GM10266 (cell line): ENCODE data around the gene KLK3.
"Not testable (repeated sequence)": the region's sequence is repeated elsewhere in the genome, so short reads cannot be mapped to it uniquely, and the experiment has no call there.

Experiments used
- DNase-seq: peaks from one replicate; pipeline ENCODE4 v3.0.0; 2012; ENCODE audit errors: extremely low spot score
- CTCF ChIP-seq: IDR thresholded peaks from 2 replicates; pipeline ENCODE4 v1.5.1; 2012; ENCODE audit warnings: mild to moderate bottlenecking, low read depth; ENCODE audit not compliant: control insufficient read depth, insufficient read depth; ENCODE audit errors: missing control alignments

The KLK3 gene

GRCh38 chr19:50854636-50855410 is at the start of gene KLK3:
TSS of gene KLK3 (plus strand) at chr19:50854915. CDS start at chr19:50854956, 41 bp downstream.
- no peak for TF ChIP-seq CTCF
- no peak for DNase-seq

GRCh38 chr19:50808856-50809255 is 45.9 kb upstream of the KLK3 start:
- DNase-seq, result no peak
- TF ChIP-seq CTCF, result no peak

- DNase-seq, result not testable (repeated sequence)
Measured at GRCh38 chr19:50811622-50812238, 43.0 kb upstream of the KLK3 start.

- TF ChIP-seq CTCF, result no peak
Measured at GRCh38 chr19:50812474-50812873, 42.2 kb upstream of the KLK3 start.

GRCh38 chr19:50814883-50815282 is 39.8 kb upstream of the KLK3 start:
- no peak for DNase-seq

More at GRCh38 chr19:50812474-50812873, 42.2 kb upstream of the KLK3 start:
- DNase-seq, result no peak

GRCh38 chr19:50815439-50815838 is 39.3 kb upstream of the KLK3 start:
- DNase-seq, result no peak
- no peak for TF ChIP-seq CTCF

More at GRCh38 chr19:50814883-50815282, 39.8 kb upstream of the KLK3 start:
- no peak for TF ChIP-seq CTCF

GRCh38 chr19:50817941-50818858 is 36.5 kb upstream of the KLK3 start:
- TF ChIP-seq CTCF, result no peak
- peak; percentile 89 for DNase-seq
